ENCODE results near the gene CAPN14.

The CAPN14 gene

GRCh38 chr2:31217465-31218200 lies at the start of gene CAPN14:
CAPN14 (minus strand) TSS chr2:31217515; CDS start chr2:31205447, 12,068 bp downstream.
- no peak for DNase-seq

GRCh38 chr2:31266804-31267203 lies 49.5 kb upstream of the CAPN14 start:
- DNase-seq, result no peak

- DNase-seq, result no peak
Measured at GRCh38 chr2:31265234-31265633, 47.9 kb upstream of the CAPN14 start.

DNA sequence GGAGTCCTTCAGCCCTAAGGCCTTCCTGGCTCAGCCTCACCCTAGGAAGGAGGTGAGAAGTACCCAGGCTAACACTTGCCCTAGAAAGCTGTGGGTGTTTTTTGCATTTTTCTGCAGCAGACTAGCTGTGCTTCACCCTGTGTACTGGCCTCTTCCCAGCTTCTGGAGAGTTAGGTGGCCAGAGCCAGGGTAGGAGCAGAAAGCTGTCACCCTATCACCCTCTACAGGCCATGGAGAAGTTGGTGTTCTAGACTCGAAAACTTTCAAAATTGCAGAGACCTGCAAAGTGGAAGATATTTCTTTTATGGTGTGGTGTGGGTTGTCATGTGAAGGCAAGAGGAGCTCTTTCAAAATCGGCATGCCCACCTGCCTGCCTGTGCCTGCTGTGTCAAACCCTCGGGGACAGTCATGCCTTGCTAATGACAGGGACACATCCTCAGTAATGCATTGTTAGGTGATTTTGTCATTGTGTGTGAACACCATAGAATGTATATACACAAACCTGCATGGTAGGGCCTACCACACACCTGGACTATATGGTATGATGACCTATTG lies 46.4 kb upstream of the CAPN14 start:
- DNase-seq, result no peak

- DNase-seq, result no peak
Measured at GRCh38 chr2:31260870-31261269, 43.6 kb upstream of the CAPN14 start.

DNA sequence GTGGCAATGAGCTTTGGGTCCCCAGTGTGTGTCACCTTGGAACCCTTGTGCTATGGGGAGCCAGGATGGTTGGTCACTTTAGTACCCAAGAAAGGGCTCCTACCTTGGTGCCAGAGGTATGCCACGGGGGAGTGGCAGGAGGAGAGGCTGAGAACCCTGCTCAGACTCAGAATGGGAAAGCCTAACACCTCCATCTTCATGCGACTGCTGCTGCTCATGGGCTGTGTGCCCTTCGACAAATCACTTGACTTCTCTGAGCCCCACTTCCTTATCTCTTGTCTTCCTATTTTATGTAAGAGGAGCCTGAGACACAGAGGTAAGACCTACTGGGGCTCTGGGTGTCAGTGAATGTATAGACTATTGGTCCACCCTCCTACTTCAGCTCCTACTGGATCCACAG lies 41.8 kb upstream of the CAPN14 start:
- no peak for DNase-seq

DNA sequence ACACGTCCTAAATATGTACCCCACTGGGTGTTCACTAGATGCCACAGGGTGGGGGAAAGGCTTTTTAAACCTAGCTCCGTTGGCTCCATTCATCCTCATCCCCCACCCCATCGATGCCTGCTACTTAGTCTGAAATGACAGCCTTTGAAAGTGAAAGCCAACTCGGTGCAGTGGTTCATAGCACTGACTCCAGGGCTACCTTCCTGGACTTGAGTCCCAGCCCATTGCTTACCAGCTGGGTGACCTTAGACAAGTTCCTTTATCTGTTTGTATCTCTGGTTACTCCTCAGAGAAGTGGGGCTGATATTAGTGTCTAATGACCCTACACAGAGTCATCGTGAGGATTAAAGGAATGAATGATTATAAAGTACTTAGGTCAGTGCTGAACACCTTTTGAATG lies 41.0 kb upstream of the CAPN14 start:
- no peak for DNase-seq

DNA sequence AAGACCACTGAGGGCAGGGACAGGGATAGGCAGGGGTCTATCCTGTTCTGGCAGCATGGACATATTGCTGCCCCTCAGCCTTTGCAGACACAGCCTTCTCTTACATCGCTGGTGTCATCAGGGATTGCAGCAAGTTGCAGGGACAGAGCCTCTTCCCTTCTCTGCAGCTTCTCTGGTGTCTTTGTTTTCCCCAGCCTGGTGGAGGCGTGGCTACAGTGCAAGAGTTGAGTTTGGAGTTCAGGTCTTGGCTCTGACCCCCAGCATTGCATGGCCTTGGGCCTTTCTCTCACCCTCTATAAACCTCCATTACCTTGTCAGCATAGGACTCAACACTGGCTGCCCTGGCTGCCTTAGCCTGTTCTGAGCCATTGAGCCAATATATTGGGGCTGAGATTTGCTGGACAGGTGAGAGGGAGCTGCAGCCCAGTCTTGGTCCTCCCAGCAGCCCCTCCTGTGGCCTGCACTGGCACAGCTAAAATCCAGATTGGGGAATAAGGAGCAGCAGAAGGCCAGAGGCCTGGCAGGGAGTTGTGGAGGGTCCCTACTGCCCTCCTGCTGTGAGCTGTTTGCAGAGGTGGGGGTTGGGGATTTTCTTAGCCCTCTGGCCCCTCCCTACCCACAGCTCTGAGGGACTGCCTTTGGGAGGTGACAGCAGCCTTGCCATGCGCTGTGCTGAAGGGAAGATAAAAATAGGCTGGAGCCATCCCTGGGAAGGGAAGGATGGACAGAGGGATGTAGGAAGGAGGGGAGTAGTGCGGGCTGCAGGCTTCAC lies 39.5 kb upstream of the CAPN14 start:
- no peak for DNase-seq

DNA sequence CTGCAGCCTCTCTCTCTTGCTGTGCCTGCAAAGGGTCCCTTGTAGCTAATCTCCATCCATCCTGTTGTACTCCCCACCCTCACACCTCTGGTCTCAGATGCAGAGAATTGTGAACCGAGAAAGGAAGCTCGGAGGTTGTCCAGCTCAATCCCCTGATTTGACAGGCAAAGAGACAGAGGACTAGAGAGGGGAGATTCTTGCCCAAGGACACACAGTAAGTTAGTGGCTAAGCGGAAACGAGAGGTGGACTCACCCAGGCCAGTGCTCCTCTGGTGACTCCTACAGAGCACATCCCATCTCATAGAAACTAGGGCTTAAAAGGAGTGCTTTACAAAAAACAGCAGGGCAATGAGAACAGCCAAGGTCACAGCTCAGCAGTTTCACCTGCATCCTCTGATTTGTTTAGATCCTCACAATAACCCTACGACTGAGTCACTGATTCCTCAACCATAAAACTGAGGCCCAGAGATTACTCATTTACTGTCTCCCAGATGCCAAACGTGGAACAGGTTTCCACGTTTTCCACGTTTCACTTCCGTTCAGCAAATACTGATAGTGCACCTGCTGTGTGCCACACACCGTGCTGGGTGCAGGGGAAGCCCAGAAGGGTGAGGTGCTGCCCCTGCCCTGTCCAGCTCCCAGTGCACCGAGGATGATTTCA lies 38.7 kb upstream of the CAPN14 start:
- DNase-seq, result no peak

- no peak for DNase-seq
Measured at GRCh38 chr2:31254237-31255203, 37.2 kb upstream of the CAPN14 start.

- no peak for DNase-seq
Measured at GRCh38 chr2:31253356-31254131, 36.2 kb upstream of the CAPN14 start.

- no peak for DNase-seq
Measured at GRCh38 chr2:31251851-31252250, 34.5 kb upstream of the CAPN14 start.

DNA sequence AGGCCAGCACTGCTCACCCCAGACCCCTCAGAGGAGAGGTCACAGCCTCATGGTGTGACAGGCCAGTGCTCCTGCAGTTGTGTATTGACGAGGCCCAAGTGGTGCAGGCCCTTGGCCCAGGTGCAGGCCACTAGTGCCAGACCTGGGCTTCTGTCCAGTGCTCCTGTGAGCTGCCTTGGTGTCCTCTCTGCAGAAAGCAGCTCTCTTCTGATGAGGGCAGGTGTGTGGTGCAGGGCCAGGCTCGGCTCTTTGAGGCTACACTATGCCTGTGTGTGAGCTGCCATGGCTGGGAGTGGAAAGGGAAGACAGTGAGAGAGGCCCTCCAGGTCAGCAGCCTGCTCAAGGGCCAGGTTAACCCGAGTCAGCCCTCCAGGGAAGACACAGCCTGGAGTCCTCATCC lies 33.7 kb upstream of the CAPN14 start:
- no peak for DNase-seq

GRCh38 chr2:31249009-31249690 lies 31.8 kb upstream of the CAPN14 start:
- DNase-seq, result no peak

DNA sequence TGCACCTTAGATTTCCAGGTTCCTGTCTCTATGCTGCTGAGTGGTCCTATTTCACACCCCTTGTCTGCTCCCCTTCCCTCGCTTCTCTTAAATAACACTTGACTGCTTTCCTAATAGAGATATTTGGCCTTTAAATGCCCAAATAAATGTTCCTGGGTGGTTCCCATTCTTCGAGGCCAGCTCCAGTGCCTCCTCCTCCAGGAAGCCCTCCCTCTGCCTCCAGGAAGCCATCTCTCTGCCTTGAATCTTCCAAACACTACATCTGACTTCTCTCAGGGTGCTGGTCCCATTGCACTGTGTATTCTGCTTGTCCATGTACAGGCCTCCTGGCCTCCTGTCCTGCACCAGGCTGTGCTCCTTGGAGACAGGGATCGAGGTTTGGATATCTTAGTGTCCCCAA lies 30.8 kb upstream of the CAPN14 start:
- DNase-seq, result no peak

GRCh38 chr2:31247711-31248110 lies 30.4 kb upstream of the CAPN14 start:
- no peak for DNase-seq

DNA sequence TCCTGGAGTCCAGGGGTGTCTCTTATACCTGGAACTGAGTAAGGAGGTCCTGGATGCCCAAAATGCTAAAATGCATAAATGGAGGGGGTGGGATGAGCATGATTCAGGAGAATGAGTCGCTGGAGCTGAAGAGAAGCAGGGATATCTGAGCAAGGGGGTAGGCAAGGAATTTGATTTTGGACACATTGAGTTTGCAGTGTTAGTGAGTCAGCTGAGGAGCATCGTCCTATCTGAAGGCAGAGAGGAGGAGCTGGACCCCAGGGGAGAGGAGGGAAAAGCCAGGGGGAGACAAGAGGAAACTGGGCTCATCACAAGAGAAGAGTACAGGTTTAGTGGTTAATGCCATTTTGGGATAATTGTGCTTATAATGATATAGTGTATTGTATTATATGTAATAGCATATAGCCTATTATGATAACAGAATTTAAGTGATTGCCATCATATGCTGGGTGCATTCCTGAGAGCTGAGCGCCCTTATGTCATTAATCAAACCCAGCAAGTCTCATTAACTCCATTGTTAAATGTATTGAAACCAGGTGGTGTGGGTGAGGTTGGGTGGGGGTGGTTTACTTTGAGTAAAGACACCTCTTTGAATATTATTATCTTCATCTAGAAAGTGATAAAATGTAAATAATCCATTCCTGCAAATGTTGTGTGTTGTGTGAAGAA lies 29.0 kb upstream of the CAPN14 start:
- no peak for DNase-seq

- DNase-seq, result no peak
Measured at GRCh38 chr2:31244101-31244500, 26.8 kb upstream of the CAPN14 start.

- DNase-seq, result no peak
Measured at GRCh38 chr2:31243053-31243452, 25.7 kb upstream of the CAPN14 start.

DNA sequence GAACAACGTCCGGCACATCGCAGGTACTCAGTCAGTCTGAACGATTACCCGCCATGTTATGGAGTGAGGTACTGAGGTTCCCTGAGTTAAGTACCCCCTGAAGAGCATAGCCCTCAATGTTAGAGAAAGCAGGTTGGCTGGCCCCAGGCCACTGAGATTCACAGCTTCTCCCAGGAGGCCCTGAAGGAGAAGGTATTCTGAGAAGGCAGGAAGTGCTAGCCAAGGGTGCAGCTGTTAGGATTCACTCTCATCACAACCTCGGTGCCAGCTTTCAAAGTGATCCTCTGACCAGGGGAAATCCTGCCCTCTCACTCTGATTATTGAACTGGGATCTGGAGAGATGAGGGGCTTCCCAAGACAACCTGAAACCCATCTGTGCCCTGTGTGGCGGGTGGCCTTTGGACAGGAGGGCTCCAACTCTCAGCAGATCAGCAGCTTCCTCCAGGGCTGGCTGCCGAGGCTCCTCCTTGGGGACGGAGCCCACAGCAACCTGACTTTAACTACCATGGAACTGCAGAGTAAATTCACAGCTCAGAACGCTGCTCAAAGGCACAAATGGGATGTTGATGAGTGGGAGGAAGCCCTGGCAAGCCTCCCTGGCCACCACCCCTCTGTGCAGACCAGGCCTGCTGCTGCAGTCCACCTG lies 24.4 kb upstream of the CAPN14 start:
- no peak for DNase-seq

Measured in 8988T (cell line).